ENCODE measurements around the gene CARD10. TPM values are rescaled to one million over a fixed set of nuclear protein-coding genes. Genes with fewer than 3 reads are reported as not detected.

The CARD10 gene
- total RNA-seq, 1 experiment from 2014 or later = 17.5 TPM

GRCh38 chr22:37491106-37491505 is 28.1 kb downstream of the CARD10 start (continued):
- TF ChIP-seq EMX1 (CRISPR knock-in tag; IDR thresholded peaks at IDR 0.05) = no peak
- no peak for TF ChIP-seq KAT7 (CRISPR knock-in tag; IDR thresholded peaks at IDR 0.05; ENCODE audit: borderline replicate concordance)
- no peak for TF ChIP-seq ZNF423 (CRISPR knock-in tag; IDR thresholded peaks at IDR 0.05)
- no peak for TF ChIP-seq SMAD3 (CRISPR knock-in tag; IDR thresholded peaks at IDR 0.05; ENCODE audit: borderline replicate concordance)

DNA sequence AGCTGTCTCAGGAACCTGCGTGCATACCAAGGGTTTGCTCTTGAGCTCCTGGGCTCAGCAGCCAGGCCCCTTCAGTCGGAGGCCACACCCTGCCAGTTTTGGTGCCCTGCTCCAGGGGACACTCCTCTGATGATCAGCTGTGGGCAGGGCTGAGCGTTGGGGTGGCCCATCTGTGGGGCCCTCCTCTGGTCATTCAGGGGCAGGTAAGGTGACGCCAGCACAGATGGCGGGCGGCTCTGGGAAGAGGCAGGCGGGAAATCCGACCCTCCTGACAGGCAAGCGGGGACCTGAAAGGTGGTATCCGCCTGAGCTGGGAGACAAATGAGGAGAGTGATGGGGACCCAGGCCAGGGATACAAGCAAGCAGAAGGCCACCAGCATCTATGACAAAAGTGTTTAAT is 29.2 kb downstream of the CARD10 start:
- H3K4me1 Mint-ChIP-seq = peaks cover 47% of the 10 kb centered on the region
- no peaks in the 10 kb centered on the region for H3K9me3 Mint-ChIP-seq
- ChIA-PET POLR2A (no interaction called here), CTCF (interaction anchor here (0.6 to 10.8 kb wide), 9 partner anchors 7 to 363 kb away, joined by 3 to 175 read pairs (median 4); no protein-coding TSS in a partner anchor)
- ATAC-seq (no peak), DNase-seq (ENCODE audit: low spot score) (no peak)
- no peaks in the 10 kb centered on the region for H3K27me3 Mint-ChIP-seq (ENCODE audit: low read depth)
- peak overlapping the region; percentile 86; the same call in 1 of the 2 replicates for H3K27ac Mint-ChIP-seq
- no peaks in the 10 kb centered on the region for H3K36me3 Mint-ChIP-seq
- no peak overlapping the region for H3K4me3 Mint-ChIP-seq
- TF ChIP-seq ZNF425 (CRISPR knock-in tag; conservative IDR thresholded peaks at IDR 0.05) (no peak), SMAD4 (CRISPR knock-in tag; IDR thresholded peaks at IDR 0.05) (no peak), STAT6 (CRISPR knock-in tag; conservative IDR thresholded peaks at IDR 0.05; ENCODE audit: low read depth) (no peak), ZNF317 (CRISPR knock-in tag; IDR thresholded peaks at IDR 0.05; ENCODE audit: borderline replicate concordance, low read depth) (no peak), ZNF423 (CRISPR knock-in tag; IDR thresholded peaks at IDR 0.05) (no peak), ZNF219 (CRISPR knock-in tag; IDR thresholded peaks at IDR 0.05; ENCODE audit: borderline replicate concordance) (no peak), ZNF232 (CRISPR knock-in tag; IDR thresholded peaks at IDR 0.05) (no peak), HMGA2 (CRISPR knock-in tag; IDR thresholded peaks at IDR 0.05) (no peak), IRF2 (CRISPR knock-in tag; IDR thresholded peaks at IDR 0.05; ENCODE audit: borderline replicate concordance, low read depth) (no peak)

DNA sequence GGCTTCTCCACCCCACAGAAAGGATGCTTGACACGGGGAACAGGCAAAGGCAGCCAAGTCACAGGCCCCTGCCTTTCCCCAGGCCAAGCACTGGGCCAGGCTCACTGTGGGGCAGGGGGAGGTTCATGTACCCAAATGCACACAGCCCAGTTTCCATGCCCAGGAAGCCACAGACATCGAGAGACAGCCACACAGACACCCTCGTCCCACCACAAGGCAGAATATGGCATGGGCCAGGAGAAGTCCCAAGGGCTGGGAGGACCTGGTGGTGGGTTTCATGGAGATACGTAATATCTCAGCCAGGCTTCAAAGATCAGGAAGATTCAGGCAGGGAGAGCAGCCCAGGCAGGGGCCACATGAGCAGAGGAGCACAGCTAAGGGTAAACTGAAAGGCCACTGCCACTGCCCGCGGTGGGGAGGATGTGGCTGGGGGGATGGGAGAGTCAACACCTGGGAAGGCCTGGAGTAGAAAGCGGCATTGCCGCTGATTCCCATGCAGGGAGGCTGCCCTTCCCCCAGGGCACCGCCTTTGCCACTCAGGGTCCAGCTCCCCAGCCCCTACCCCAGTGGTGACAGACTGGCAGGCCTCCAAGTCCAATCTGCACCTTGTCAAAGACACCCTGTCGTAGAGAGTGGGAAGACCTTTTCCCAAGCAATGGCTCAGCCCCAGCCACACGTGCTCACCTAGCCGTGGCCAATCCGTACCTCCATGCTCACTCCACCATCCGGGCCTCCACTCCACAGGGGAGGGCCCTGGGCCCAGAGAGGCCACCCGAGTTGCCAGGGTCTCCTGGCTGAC is 30.7 kb downstream of the CARD10 start:
- no peaks in the 10 kb centered on the region for H3K36me3 Mint-ChIP-seq
- H3K27me3 Mint-ChIP-seq (ENCODE audit: low read depth) = no peaks in the 10 kb centered on the region
- ChIA-PET POLR2A (no interaction called here), CTCF (interaction anchor here (1.1 to 10.8 kb wide), 3 partner anchors 9 to 60 kb away, joined by 3 to 175 read pairs (median 62); no protein-coding TSS in a partner anchor)
- no peaks in the 10 kb centered on the region for H3K9me3 Mint-ChIP-seq
- ATAC-seq (no peak), DNase-seq (ENCODE audit: low spot score) (no peak)
- 0 out of 2 replicates have a peak, but pooled peaks have one; percentile 35 for TF ChIP-seq GABPB1 (CRISPR knock-in tag; IDR thresholded peaks at IDR 0.05)
- TF ChIP-seq IRF1 (CRISPR knock-in tag; IDR thresholded peaks at IDR 0.05) = no peak
- TF ChIP-seq MAX (CRISPR knock-in tag; IDR thresholded peaks at IDR 0.05) = no peak
- TF ChIP-seq, protein P1, sequence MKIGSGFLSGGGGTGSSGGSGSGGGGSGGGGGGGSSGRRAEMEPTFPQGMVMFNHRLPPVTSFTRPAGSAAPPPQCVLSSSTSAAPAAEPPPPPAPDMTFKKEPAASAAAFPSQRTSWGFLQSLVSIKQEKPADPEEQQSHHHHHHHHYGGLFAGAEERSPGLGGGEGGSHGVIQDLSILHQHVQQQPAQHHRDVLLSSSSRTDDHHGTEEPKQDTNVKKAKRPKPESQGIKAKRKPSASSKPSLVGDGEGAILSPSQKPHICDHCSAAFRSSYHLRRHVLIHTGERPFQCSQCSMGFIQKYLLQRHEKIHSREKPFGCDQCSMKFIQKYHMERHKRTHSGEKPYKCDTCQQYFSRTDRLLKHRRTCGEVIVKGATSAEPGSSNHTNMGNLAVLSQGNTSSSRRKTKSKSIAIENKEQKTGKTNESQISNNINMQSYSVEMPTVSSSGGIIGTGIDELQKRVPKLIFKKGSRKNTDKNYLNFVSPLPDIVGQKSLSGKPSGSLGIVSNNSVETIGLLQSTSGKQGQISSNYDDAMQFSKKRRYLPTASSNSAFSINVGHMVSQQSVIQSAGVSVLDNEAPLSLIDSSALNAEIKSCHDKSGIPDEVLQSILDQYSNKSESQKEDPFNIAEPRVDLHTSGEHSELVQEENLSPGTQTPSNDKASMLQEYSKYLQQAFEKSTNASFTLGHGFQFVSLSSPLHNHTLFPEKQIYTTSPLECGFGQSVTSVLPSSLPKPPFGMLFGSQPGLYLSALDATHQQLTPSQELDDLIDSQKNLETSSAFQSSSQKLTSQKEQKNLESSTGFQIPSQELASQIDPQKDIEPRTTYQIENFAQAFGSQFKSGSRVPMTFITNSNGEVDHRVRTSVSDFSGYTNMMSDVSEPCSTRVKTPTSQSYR (CRISPR knock-in tag; IDR thresholded peaks at IDR 0.05) = 0 out of 2 replicates have a peak, but pooled peaks have one; percentile 32
- TF ChIP-seq, protein P2, sequence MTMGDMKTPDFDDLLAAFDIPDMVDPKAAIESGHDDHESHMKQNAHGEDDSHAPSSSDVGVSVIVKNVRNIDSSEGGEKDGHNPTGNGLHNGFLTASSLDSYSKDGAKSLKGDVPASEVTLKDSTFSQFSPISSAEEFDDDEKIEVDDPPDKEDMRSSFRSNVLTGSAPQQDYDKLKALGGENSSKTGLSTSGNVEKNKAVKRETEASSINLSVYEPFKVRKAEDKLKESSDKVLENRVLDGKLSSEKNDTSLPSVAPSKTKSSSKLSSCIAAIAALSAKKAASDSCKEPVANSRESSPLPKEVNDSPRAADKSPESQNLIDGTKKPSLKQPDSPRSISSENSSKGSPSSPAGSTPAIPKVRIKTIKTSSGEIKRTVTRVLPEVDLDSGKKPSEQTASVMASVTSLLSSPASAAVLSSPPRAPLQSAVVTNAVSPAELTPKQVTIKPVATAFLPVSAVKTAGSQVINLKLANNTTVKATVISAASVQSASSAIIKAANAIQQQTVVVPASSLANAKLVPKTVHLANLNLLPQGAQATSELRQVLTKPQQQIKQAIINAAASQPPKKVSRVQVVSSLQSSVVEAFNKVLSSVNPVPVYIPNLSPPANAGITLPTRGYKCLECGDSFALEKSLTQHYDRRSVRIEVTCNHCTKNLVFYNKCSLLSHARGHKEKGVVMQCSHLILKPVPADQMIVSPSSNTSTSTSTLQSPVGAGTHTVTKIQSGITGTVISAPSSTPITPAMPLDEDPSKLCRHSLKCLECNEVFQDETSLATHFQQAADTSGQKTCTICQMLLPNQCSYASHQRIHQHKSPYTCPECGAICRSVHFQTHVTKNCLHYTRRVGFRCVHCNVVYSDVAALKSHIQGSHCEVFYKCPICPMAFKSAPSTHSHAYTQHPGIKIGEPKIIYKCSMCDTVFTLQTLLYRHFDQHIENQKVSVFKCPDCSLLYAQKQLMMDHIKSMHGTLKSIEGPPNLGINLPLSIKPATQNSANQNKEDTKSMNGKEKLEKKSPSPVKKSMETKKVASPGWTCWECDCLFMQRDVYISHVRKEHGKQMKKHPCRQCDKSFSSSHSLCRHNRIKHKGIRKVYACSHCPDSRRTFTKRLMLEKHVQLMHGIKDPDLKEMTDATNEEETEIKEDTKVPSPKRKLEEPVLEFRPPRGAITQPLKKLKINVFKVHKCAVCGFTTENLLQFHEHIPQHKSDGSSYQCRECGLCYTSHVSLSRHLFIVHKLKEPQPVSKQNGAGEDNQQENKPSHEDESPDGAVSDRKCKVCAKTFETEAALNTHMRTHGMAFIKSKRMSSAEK (CRISPR knock-in tag; IDR thresholded peaks at IDR 0.05; ENCODE audit: borderline replicate concordance) = no peak
- peaks cover 55% of the 10 kb centered on the region for H3K4me1 Mint-ChIP-seq
- 0 out of 2 replicates have a peak overlapping the region, but pooled peaks have one; percentile 17 for H3K27ac Mint-ChIP-seq
- H3K4me3 Mint-ChIP-seq = no peak overlapping the region

Measured in WTC11 (cell line).